GM12873 (cell line): ENCODE measurements around the gene PTPRD.

Experiments used
- CTCF ChIP-seq: IDR thresholded peaks from 2 replicates; pipeline ENCODE4 v1.5.1; 2012; ENCODE audit warnings: low read depth, mild to moderate bottlenecking, moderate library complexity, low read length, control low read depth; ENCODE audit not compliant: insufficient read depth; ENCODE audit errors: missing control alignments

Gene PTPRD

GRCh38 chr9:8570776-8571175 lies 2042.0 kb downstream of the PTPRD start:
- no peak for TF ChIP-seq CTCF

GRCh38 chr9:8569823-8570222 lies 2043.0 kb downstream of the PTPRD start:
- no peak for TF ChIP-seq CTCF

- TF ChIP-seq CTCF, result no peak
Observed at GRCh38 chr9:8567963-8568579, 2044.7 kb downstream of the PTPRD start.

- no peak for TF ChIP-seq CTCF
Observed at GRCh38 chr9:8564960-8565359, 2047.8 kb downstream of the PTPRD start.

- no peak for TF ChIP-seq CTCF
Observed at GRCh38 chr9:8560560-8561525, 2052.0 kb downstream of the PTPRD start.

- TF ChIP-seq CTCF, result no peak
Observed at GRCh38 chr9:8558176-8558575, 2054.6 kb downstream of the PTPRD start.

- TF ChIP-seq CTCF, result no peak
Observed at GRCh38 chr9:8555762-8556500, 2056.9 kb downstream of the PTPRD start.
